Measurements from ENCODE around the gene HAUS6. TPM values are rescaled to one million over a fixed set of nuclear protein-coding genes. Genes with fewer than 3 reads are reported as not detected.
"Not testable (repeated sequence)": the region's sequence is repeated elsewhere in the genome, so short reads cannot be mapped to it uniquely, and the experiment has no call there.

The HAUS6 gene, protein sequence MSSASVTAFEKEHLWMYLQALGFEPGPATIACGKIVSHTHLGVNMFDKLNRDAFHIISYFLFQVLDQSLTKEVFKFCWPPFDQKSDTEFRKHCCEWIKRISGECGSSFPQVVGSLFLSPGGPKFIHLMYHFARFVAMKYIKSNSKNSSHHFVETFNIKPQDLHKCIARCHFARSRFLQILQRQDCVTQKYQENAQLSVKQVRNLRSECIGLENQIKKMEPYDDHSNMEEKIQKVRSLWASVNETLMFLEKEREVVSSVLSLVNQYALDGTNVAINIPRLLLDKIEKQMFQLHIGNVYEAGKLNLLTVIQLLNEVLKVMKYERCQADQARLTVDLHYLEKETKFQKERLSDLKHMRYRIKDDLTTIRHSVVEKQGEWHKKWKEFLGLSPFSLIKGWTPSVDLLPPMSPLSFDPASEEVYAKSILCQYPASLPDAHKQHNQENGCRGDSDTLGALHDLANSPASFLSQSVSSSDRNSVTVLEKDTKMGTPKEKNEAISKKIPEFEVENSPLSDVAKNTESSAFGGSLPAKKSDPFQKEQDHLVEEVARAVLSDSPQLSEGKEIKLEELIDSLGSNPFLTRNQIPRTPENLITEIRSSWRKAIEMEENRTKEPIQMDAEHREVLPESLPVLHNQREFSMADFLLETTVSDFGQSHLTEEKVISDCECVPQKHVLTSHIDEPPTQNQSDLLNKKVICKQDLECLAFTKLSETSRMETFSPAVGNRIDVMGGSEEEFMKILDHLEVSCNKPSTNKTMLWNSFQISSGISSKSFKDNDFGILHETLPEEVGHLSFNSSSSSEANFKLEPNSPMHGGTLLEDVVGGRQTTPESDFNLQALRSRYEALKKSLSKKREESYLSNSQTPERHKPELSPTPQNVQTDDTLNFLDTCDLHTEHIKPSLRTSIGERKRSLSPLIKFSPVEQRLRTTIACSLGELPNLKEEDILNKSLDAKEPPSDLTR
- total RNA-seq: 1 to 10 TPM; 2.1 to 5.1 (median 2.9) TPM
- polyA plus RNA-seq: 1 to 10 TPM; 1.7 to 2.8 TPM

DNA sequence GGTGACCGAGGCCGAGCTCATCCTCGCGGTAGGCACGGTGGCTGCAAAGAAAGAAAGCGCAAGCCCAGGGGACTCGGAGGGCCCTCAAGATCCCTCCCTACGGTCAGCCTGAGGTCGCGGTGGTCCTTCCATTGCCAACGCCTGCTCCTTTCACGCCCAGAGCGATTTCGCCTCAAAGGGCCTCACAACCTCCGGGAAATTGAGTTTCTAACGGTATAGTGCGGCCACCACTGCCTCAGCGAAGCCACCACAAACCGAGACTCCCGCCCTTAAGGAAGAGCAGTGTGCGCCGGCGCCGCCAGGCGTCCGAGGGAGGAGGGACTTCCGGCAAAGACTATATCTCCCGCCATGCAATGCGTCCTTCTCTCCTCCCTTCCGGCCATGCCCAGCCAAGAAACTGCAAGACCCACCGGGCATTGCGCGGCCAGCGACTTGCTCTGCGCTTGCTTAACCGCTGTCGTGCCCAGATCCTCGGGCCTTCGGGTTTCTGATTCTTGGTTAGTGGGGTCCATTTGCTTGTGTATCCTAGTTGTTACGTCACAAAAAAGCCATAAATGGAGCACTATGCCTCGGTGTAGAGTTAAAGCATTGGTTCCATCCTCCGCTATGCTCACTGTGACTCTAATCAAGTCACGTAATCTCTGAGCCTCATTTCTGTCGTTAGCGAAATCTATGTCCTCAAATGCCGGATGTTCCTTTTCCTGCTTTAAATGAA lies at the start of gene HAUS6:
HAUS6 (minus strand) TSS at position 274 of the 715 bp plus-strand sequence; CDS start at position 21, 253 bp downstream.
- peaks cover 0 to 10% (median 4%) of the 10 kb centered on the region in 3 donors for H3K4me1 ChIP-seq
- peak; percentile 93 for FAIRE-seq
- peak within 1 kb of the TSS; percentile 51 to 90 (median 70) for H3K27ac ChIP-seq
- intact Hi-C loops (cut with DNase I): no loop called here
- ATAC-seq: peak; percentile 100
- TF ChIP-seq, protein P1, sequence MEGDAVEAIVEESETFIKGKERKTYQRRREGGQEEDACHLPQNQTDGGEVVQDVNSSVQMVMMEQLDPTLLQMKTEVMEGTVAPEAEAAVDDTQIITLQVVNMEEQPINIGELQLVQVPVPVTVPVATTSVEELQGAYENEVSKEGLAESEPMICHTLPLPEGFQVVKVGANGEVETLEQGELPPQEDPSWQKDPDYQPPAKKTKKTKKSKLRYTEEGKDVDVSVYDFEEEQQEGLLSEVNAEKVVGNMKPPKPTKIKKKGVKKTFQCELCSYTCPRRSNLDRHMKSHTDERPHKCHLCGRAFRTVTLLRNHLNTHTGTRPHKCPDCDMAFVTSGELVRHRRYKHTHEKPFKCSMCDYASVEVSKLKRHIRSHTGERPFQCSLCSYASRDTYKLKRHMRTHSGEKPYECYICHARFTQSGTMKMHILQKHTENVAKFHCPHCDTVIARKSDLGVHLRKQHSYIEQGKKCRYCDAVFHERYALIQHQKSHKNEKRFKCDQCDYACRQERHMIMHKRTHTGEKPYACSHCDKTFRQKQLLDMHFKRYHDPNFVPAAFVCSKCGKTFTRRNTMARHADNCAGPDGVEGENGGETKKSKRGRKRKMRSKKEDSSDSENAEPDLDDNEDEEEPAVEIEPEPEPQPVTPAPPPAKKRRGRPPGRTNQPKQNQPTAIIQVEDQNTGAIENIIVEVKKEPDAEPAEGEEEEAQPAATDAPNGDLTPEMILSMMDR (IDR thresholded peaks at IDR 0.05): peak; percentile 39 to 52 (median 48)
- WGBS, 2 donors: 8% methylated on average over 46 of the region's 46 CpGs
- peak within 1 kb of the TSS; percentile 38 to 73 (median 52) for H3K4me3 ChIP-seq
- DNase-seq: peak; percentile 93 to 97 (median 95)
- H3K36me3 ChIP-seq: no peaks in the 10 kb centered on the region
- no peaks in the 10 kb centered on the region for H3K9me3 ChIP-seq
- no peaks in the 10 kb centered on the region for H3K27me3 ChIP-seq

DNA sequence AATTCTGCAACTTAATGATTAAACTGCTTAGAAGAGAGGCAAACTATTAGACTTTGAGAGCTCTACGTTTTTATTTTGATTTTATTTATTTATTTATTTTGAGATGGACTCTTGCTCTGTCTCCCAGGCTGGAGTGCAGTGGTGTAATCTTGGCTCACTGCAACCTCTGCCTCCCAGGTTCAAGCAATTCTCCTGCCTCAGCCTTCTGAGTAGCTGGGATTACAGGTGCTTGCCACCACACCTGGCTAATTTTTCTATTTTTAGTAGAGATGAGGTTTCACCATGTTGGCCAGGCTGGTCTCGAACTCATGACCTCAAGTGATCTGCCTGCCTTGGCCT lies 49.4 kb upstream of the HAUS6 start:
- H3K27ac ChIP-seq; H3K27me3 ChIP-seq; H3K36me3 ChIP-seq; ATAC-seq; H3K4me3 ChIP-seq; FAIRE-seq; DNase-seq; H3K4me1 ChIP-seq; intact Hi-C loops (cut with DNase I); H3K9me3 ChIP-seq: not testable (repeated sequence)
- 36 to 42% methylated on average over 2 of the region's 2 CpGs for WGBS, 2 donors

DNA sequence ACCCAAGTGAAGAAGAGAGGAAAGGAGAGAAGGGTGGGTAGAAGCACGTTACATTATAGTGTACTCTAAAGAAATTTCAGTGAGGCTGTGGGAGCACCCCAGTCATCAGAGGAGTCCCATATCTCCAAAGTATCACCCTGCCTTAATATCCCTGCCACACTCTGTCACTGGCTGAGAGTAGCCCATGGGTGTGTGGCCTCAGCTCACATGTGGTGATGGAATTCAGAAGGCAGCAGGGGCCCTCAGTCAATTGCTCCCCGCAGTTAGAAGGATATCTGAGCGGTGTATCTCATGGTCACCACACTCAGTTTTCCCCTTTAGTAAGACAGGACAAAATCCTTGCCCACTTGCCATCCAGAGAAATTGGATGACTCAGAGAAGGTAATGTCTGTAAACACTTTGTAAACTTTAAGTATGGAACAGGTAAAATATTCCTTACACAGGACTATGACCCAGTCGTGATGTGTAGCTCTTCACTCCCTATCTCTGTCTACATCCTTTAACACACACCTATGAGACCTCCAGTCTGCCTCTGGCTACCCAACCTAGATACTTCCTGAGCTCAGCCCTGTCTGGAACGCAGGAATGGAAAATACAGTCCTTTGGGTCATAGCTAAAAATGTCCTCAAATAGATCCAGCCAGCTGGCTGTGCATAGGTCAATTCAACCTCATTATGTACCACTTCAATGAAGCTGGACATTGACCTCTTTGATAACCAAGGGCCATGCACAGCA lies 48.9 kb upstream of the HAUS6 start:
- Histone ChIP-seq H3K4me1 (peaks cover 0 to 5% (median 0%) of the 10 kb centered on the region in 3 donors), H3K27me3 (no peaks in the 10 kb centered on the region), H3K4me3 (no peak overlapping the region), H3K9me3 (no peaks in the 10 kb centered on the region), H3K27ac (no peak overlapping the region), H3K36me3 (no peaks in the 10 kb centered on the region)
- peak in 2 of 4 donors; percentile 46 to 47 for ATAC-seq
- FAIRE-seq: no peak
- no peak for DNase-seq
- WGBS, 2 donors: 44 to 50% methylated on average over 5 of the region's 5 CpGs
- intact Hi-C loops (cut with DNase I): no loop called here
- TF ChIP-seq, protein P1 (IDR thresholded peaks at IDR 0.05): no peak

DNA sequence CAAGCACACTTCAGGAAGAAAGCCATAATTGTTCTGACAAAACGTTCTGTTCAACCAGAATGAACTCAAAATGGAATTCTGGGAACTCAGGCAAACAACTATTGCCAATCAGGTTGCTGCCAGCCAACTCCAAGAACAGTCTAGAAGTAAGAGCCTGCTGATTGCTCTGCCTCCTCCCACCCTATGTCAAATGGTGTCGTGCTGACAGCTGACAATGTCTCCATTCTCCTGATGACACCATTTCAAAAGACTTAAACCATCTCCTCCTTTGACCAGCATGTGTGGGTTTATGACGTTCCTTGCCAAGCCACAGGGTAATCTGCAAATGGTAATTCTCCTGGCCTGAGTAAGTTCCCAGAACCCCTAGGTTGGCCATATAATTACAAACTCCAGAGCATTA lies 46.5 kb upstream of the HAUS6 start:
- Histone ChIP-seq H3K36me3 (no peaks in the 10 kb centered on the region), H3K27me3 (no peaks in the 10 kb centered on the region), H3K4me1 (no peaks in the 10 kb centered on the region), H3K9me3 (no peaks in the 10 kb centered on the region), H3K4me3 (no peak overlapping the region), H3K27ac (no peak overlapping the region)
- intact Hi-C loops (cut with DNase I): no loop called here
- no peak for ATAC-seq
- 58 to 61% methylated on average over 3 of the region's 3 CpGs for WGBS, 2 donors
- FAIRE-seq: no peak
- TF ChIP-seq, protein P1 (IDR thresholded peaks at IDR 0.05): no peak
- no peak for DNase-seq

Data from pancreas (tissue), 10 donors.